ENCODE data around the gene MUC6. TPM values are rescaled to one million over a fixed set of nuclear protein-coding genes. Genes with fewer than 3 reads are reported as not detected.

Gene MUC6
- total RNA-seq, 1 donor from 2014 or later: not detected

GRCh38 chr11:1009371-1009770, 27.1 kb downstream of the MUC6 start:
- FAIRE-seq: no peak
- Histone ChIP-seq H3K4me3 (ENCODE audit: low read depth, low read length) (no peak overlapping the region), H3K27me3 (ENCODE audit: control insufficient read depth, insufficient read depth, low read length) (no peaks in the 10 kb centered on the region), H3K36me3 (ENCODE audit: control insufficient read depth, insufficient read depth, low read length) (peaks cover 19% of the 10 kb centered on the region)
- no peak for TF ChIP-seq CTCF (IDR thresholded peaks at IDR 0.05; ENCODE audit: insufficient read depth, low read length, severe bottlenecking)
- no peak for DNase-seq (ENCODE audit: low read depth)

GRCh38 chr11:1008803-1009145, 27.7 kb downstream of the MUC6 start:
- Histone ChIP-seq H3K4me3 (ENCODE audit: low read depth, low read length) (no peak overlapping the region), H3K36me3 (ENCODE audit: control insufficient read depth, insufficient read depth, low read length) (peaks cover 21% of the 10 kb centered on the region), H3K27me3 (ENCODE audit: control insufficient read depth, insufficient read depth, low read length) (no peaks in the 10 kb centered on the region)
- TF ChIP-seq CTCF (IDR thresholded peaks at IDR 0.05; ENCODE audit: insufficient read depth, low read length, severe bottlenecking): no peak
- DNase-seq (ENCODE audit: low read depth) (no peak), FAIRE-seq (no peak)

GRCh38 chr11:1008001-1008802, 28.3 kb downstream of the MUC6 start:
- DNase-seq (ENCODE audit: low read depth) (no peak), FAIRE-seq (no peak)
- Histone ChIP-seq H3K27me3 (ENCODE audit: control insufficient read depth, insufficient read depth, low read length) (no peaks in the 10 kb centered on the region), H3K36me3 (ENCODE audit: control insufficient read depth, insufficient read depth, low read length) (peaks cover 23% of the 10 kb centered on the region), H3K4me3 (ENCODE audit: low read depth, low read length) (no peak overlapping the region)
- TF ChIP-seq CTCF (IDR thresholded peaks at IDR 0.05; ENCODE audit: insufficient read depth, low read length, severe bottlenecking): no peak

- DNase-seq (ENCODE audit: low read depth) (no peak), FAIRE-seq (no peak)
- TF ChIP-seq CTCF (IDR thresholded peaks at IDR 0.05; ENCODE audit: insufficient read depth, low read length, severe bottlenecking): no peak
- Histone ChIP-seq H3K27me3 (ENCODE audit: control insufficient read depth, insufficient read depth, low read length) (no peaks in the 10 kb centered on the region), H3K4me3 (ENCODE audit: low read depth, low read length) (no peak overlapping the region), H3K36me3 (ENCODE audit: control insufficient read depth, insufficient read depth, low read length) (peaks cover 28% of the 10 kb centered on the region)
Observed at GRCh38 chr11:1007279-1007678, 29.2 kb downstream of the MUC6 start.

- DNase-seq (ENCODE audit: low read depth) (no peak), FAIRE-seq (no peak)
- peaks cover 30% of the 10 kb centered on the region for H3K36me3 ChIP-seq (ENCODE audit: control insufficient read depth, insufficient read depth, low read length)
- no peak for TF ChIP-seq CTCF (IDR thresholded peaks at IDR 0.05; ENCODE audit: insufficient read depth, low read length, severe bottlenecking)
- H3K27me3 ChIP-seq (ENCODE audit: control insufficient read depth, insufficient read depth, low read length): no peaks in the 10 kb centered on the region
- no peak overlapping the region for H3K4me3 ChIP-seq (ENCODE audit: low read depth, low read length)
Observed at GRCh38 chr11:1006762-1007161, 29.8 kb downstream of the MUC6 start.

- TF ChIP-seq CTCF (IDR thresholded peaks at IDR 0.05; ENCODE audit: insufficient read depth, low read length, severe bottlenecking): no peak
- H3K36me3 ChIP-seq (ENCODE audit: control insufficient read depth, insufficient read depth, low read length): peaks cover 27% of the 10 kb centered on the region
- DNase-seq (ENCODE audit: low read depth): peak; percentile 31
- H3K4me3 ChIP-seq (ENCODE audit: low read depth, low read length): no peak overlapping the region
- no peak for FAIRE-seq
- H3K27me3 ChIP-seq (ENCODE audit: control insufficient read depth, insufficient read depth, low read length): no peaks in the 10 kb centered on the region
Observed at GRCh38 chr11:1005928-1006327, 30.6 kb downstream of the MUC6 start.

Data from bronchial epithelial cell (primary cell).